PC-9 (cell line): ENCODE measurements around the gene TUG1. TPM values are rescaled to one million over a fixed set of nuclear protein-coding genes. Genes with fewer than 3 reads are reported as not detected.

ENCODE experiments used
- BruUV-seq: library from RNA; stranded (reverse); fragments of 400-500 nt; replicated peaks from 2 replicates; lab custom pipeline; 2021; lab: Mats Ljungman, UMichigan
- CTCF ChIA-PET: fragments of 300-600 bp; sonication (Branson Sonifier 250); formaldehyde crosslinking; loops from one replicate; lab custom pipeline; 2022; ENCODE audit warnings: antibody characterized with exemption; lab: Charles Lee
- POLR2A ChIA-PET: fragments of 300-600 bp; sonication (Branson Sonifier 250); formaldehyde crosslinking; loops from one replicate; lab custom pipeline; 2022; ENCODE audit warnings: antibody characterized with exemption; ENCODE audit not compliant: unreplicated experiment; lab: Charles Lee
- DNase-seq, 2 experiments: peaks; one replicate each; pipeline versions ENCODE4 v3.0.0 to v3.0.0-alpha.2; 2015 to 2022; ENCODE audit warnings: mixed read lengths in 1 of 2
- H2AFZ ChIP-seq: fragments of 200-600 bp; sonication (generic); 2 replicates; pipeline ENCODE4 v1.8.1; 2017; ENCODE audit warnings: antibody characterized with exemption
- H3F3A ChIP-seq: fragments of 200-600 bp; sonication (generic); 2 replicates; pipeline ENCODE4 v1.8.1; 2017; ENCODE audit warnings: antibody characterized with exemption, mild to moderate bottlenecking, low read depth; ENCODE audit not compliant: insufficient read depth
- H3K27ac ChIP-seq: fragments of 200-600 bp; sonication (generic); 2 replicates; pipeline ENCODE4 v1.6.1; 2016; ENCODE audit warnings: mixed run types
- H3K27me3 ChIP-seq: fragments of 200-600 bp; sonication (generic); 2 replicates; pipeline ENCODE4 v1.6.1; 2016; ENCODE audit warnings: low read depth, mixed run types; ENCODE audit not compliant: insufficient read depth
- H3K36me3 ChIP-seq: fragments of 200-600 bp; sonication (generic); 2 replicates; pipeline ENCODE4 v1.6.1; 2016; ENCODE audit warnings: low read depth, mixed run types
- H3K4me1 ChIP-seq: fragments of 200-600 bp; sonication (generic); replicated peaks from 2 replicates; pipeline ENCODE4 v1.6.1; 2016; ENCODE audit warnings: mixed run types; ENCODE audit not compliant: insufficient read depth
- H3K4me2 ChIP-seq: fragments of 200-600 bp; sonication (generic); 2 replicates; pipeline ENCODE4 v1.6.1; 2017; ENCODE audit warnings: mixed run types
- H3K4me3 ChIP-seq: fragments of 200-600 bp; sonication (generic); 2 replicates; pipeline ENCODE4 v1.6.1; 2016; ENCODE audit warnings: mixed run types
- H3K79me2 ChIP-seq: fragments of 200-600 bp; sonication (generic); 2 replicates; pipeline ENCODE4 v1.6.1; 2017; ENCODE audit warnings: low read depth, mixed run types
- H3K9me2 ChIP-seq: fragments of 200-600 bp; sonication (generic); 2 replicates; pipeline ENCODE4 v1.8.1; 2017; ENCODE audit warnings: mild to moderate bottlenecking; ENCODE audit not compliant: insufficient read depth
- H3K9me3 ChIP-seq: fragments of 200-600 bp; sonication (generic); 2 replicates; pipeline ENCODE4 v1.8.1; 2016; ENCODE audit warnings: low read depth; ENCODE audit not compliant: insufficient read depth
- H4K20me1 ChIP-seq: fragments of 200-600 bp; sonication (generic); 2 replicates; pipeline ENCODE4 v1.8.1; 2017; ENCODE audit not compliant: insufficient read depth
- CTCF ChIP-seq: fragments of 200-600 bp; sonication (generic); conservative IDR thresholded peaks from 2 replicates; pipeline ENCODE4 v1.6.1; 2017; ENCODE audit warnings: mixed run types, antibody characterized with exemption, mild to moderate bottlenecking, moderate library complexity
- EZH2 ChIP-seq: fragments of 200-600 bp; sonication (generic); IDR thresholded peaks from 2 replicates; pipeline ENCODE4 v1.8.0; 2017; ENCODE audit warnings: antibody characterized with exemption, low read depth
- intact Hi-C: fragments of 100-400 bp; cut with micrococcal nuclease; formaldehyde crosslinking; loops from one replicate; pipeline ENCODE4 v1.10.0; 2022; ENCODE audit not compliant: unreplicated experiment
- total RNA-seq: library from RNA; stranded (reverse); gene quantifications from 2 replicates; pipeline ENCODE4 v1.2.3, GENCODE V29; 2021

Gene TUG1
- total RNA-seq, 1 experiment from 2014 or later, result 105 TPM

GRCh38 chr22:30964858-30965257 is 4.2 kb upstream of the TUG1 start:
- peaks cover 32% of the 10 kb centered on the region for H3K36me3 ChIP-seq
- ChIA-PET POLR2A (no interaction called here), CTCF (no interaction called here)
- no peak overlapping the region for H3K4me3 ChIP-seq
- no TSS peak for BruUV-seq
- no peak overlapping the region for H3K27ac ChIP-seq
- H4K20me1 ChIP-seq, result no peaks in the 10 kb centered on the region; the same call in 1 of the 2 replicates
- peaks cover 21% of the 10 kb centered on the region; the same call in 1 of the 2 replicates for H3K4me1 ChIP-seq
- no peaks in the 10 kb centered on the region; the same call in 1 of the 2 replicates for H3F3A ChIP-seq
- no peak for DNase-seq
- peaks cover 61% of the 10 kb centered on the region for H3K79me2 ChIP-seq
- peaks cover 17% of the 10 kb centered on the region; the same call in 1 of the 2 replicates for H3K9me3 ChIP-seq
- no peaks in the 10 kb centered on the region for H3K27me3 ChIP-seq
- no peaks in the 10 kb centered on the region for H3K9me2 ChIP-seq
- no peak overlapping the region for H3K4me2 ChIP-seq
- no peak overlapping the region for H2AFZ ChIP-seq
- TF ChIP-seq CTCF, result no peak
- no peak for TF ChIP-seq EZH2
- intact Hi-C loops, result no loop called here

GRCh38 chr22:30968015-30968923 is 796 bp upstream of the TUG1 start, which contains the start of gene MORC2:
Gene MORC2, minus strand, starts transcription at chr22:30968774. Its CDS starts 885 bp downstream, at chr22:30967889.
- peaks cover 62% of the 10 kb centered on the region for H3K36me3 ChIP-seq
- no peaks in the 10 kb centered on the region; the same call in 1 of the 2 replicates for H4K20me1 ChIP-seq
- peak in 1 of 2 experiments; percentile 70 for DNase-seq
- H3K4me1 ChIP-seq, result peaks cover 32% of the 10 kb centered on the region; the same call in 1 of the 2 replicates
- peaks cover 91% of the 10 kb centered on the region for H3K79me2 ChIP-seq
- peak within 1 kb of the TSS; percentile 78 for H3K27ac ChIP-seq
- TF ChIP-seq CTCF (no peak), EZH2 (no peak)
- peak within 1 kb of the TSS; percentile 80 for H2AFZ ChIP-seq
- H3K27me3 ChIP-seq, result no peaks in the 10 kb centered on the region
- H3F3A ChIP-seq, result no peaks in the 10 kb centered on the region; the same call in 1 of the 2 replicates
- intact Hi-C loops, result no loop called here
- ChIA-PET POLR2A (interaction anchor here (0.6 to 1.2 kb wide), 4 partner anchors 93 to 302 kb away, joined by 7 to 25 read pairs (median 7); no protein-coding TSS in a partner anchor), CTCF (interaction anchor here (0.5 to 1.3 kb wide), 3 partner anchors 139 to 1725 kb away, joined by 3 to 4 read pairs (median 3); partner anchors contain the start of gene SELENOM)
- no peaks in the 10 kb centered on the region for H3K9me2 ChIP-seq
- TSS peak; percentile 38 for BruUV-seq
- peak within 1 kb of the TSS; percentile 89 for H3K4me3 ChIP-seq
- H3K9me3 ChIP-seq, result peaks cover 47% of the 10 kb centered on the region
- peak within 1 kb of the TSS; percentile 88 for H3K4me2 ChIP-seq
